GM19193 (cell line): ENCODE data around the gene ACTBL2.

Source experiments
- POLR2A ChIP-seq: IDR thresholded peaks from 4 replicates; pipeline ENCODE4 v1.6.1; 2011; ENCODE audit not compliant: insufficient read depth, insufficient read length; ENCODE audit errors: extremely low read depth

ACTBL2 gene

GRCh38 chr5:57456531-57457135 lies 26.0 kb downstream of the ACTBL2 start:
- TF ChIP-seq POLR2A = no peak

- TF ChIP-seq POLR2A = no peak
Measured at GRCh38 chr5:57455511-57456455, 26.8 kb downstream of the ACTBL2 start.

GRCh38 chr5:57454896-57455295 lies 27.7 kb downstream of the ACTBL2 start:
- TF ChIP-seq POLR2A = no peak

GRCh38 chr5:57453728-57454127 lies 28.9 kb downstream of the ACTBL2 start:
- no peak for TF ChIP-seq POLR2A

- TF ChIP-seq POLR2A = no peak
Measured at GRCh38 chr5:57452885-57453284, 29.7 kb downstream of the ACTBL2 start.

- TF ChIP-seq POLR2A = no peak
Measured at GRCh38 chr5:57450991-57451876, 31.4 kb downstream of the ACTBL2 start.

- TF ChIP-seq POLR2A = no peak
Measured at GRCh38 chr5:57448751-57449150, 33.9 kb downstream of the ACTBL2 start.

- TF ChIP-seq POLR2A = no peak
Measured at GRCh38 chr5:57448287-57448686, 34.3 kb downstream of the ACTBL2 start.

- no peak for TF ChIP-seq POLR2A
Measured at GRCh38 chr5:57447658-57448057, 35.0 kb downstream of the ACTBL2 start.

- no peak for TF ChIP-seq POLR2A
Measured at GRCh38 chr5:57446966-57447365, 35.6 kb downstream of the ACTBL2 start.

- TF ChIP-seq POLR2A = no peak
Measured at GRCh38 chr5:57445705-57446037, 36.9 kb downstream of the ACTBL2 start.

- no peak for TF ChIP-seq POLR2A
Measured at GRCh38 chr5:57445006-57445704, 37.5 kb downstream of the ACTBL2 start.

GRCh38 chr5:57442080-57442839 lies 40.4 kb downstream of the ACTBL2 start:
- no peak for TF ChIP-seq POLR2A

- TF ChIP-seq POLR2A = no peak
Measured at GRCh38 chr5:57441557-57441956, 41.1 kb downstream of the ACTBL2 start.
